ENCODE data around the gene ZER1. TPM values are rescaled to one million over a fixed set of nuclear protein-coding genes. Genes with fewer than 3 reads are reported as not detected.

The ZER1 gene
- total RNA-seq, 1 donor from 2014 or later: 8.7 TPM

- FAIRE-seq: no peak
- Histone ChIP-seq H3K36me3 (ENCODE audit: control insufficient read depth, insufficient read depth, low read length) (peaks cover 6% of the 10 kb centered on the region), H3K27me3 (ENCODE audit: control insufficient read depth, insufficient read depth, low read length) (no peaks in the 10 kb centered on the region), H3K4me3 (ENCODE audit: low read depth, low read length) (no peak overlapping the region)
- no peak for TF ChIP-seq CTCF (IDR thresholded peaks at IDR 0.05; ENCODE audit: insufficient read depth, low read length, severe bottlenecking)
- DNase-seq (ENCODE audit: low read depth): no peak
These were observed 50.2 kb downstream of the ZER1 start for GRCh38 chr9:128721487-128722010.

GRCh38 chr9:128720841-128721486 is 50.8 kb downstream of the ZER1 start:
- no peak for FAIRE-seq
- no peak for DNase-seq (ENCODE audit: low read depth)
- Histone ChIP-seq H3K4me3 (ENCODE audit: low read depth, low read length) (no peak overlapping the region), H3K36me3 (ENCODE audit: control insufficient read depth, insufficient read depth, low read length) (peaks cover 6% of the 10 kb centered on the region), H3K27me3 (ENCODE audit: control insufficient read depth, insufficient read depth, low read length) (no peaks in the 10 kb centered on the region)
- no peak for TF ChIP-seq CTCF (IDR thresholded peaks at IDR 0.05; ENCODE audit: insufficient read depth, low read length, severe bottlenecking)

- H3K36me3 ChIP-seq (ENCODE audit: control insufficient read depth, insufficient read depth, low read length): peaks cover 6% of the 10 kb centered on the region
- H3K27me3 ChIP-seq (ENCODE audit: control insufficient read depth, insufficient read depth, low read length): no peaks in the 10 kb centered on the region
- no peak for DNase-seq (ENCODE audit: low read depth)
- TF ChIP-seq CTCF (IDR thresholded peaks at IDR 0.05; ENCODE audit: insufficient read depth, low read length, severe bottlenecking): no peak
- FAIRE-seq: no peak
- no peak overlapping the region for H3K4me3 ChIP-seq (ENCODE audit: low read depth, low read length)
These were observed 51.7 kb downstream of the ZER1 start for GRCh38 chr9:128719919-128720605.

GRCh38 chr9:128718475-128718874 is 53.3 kb downstream of the ZER1 start:
- Histone ChIP-seq H3K27me3 (ENCODE audit: control insufficient read depth, insufficient read depth, low read length) (no peaks in the 10 kb centered on the region), H3K4me3 (ENCODE audit: low read depth, low read length) (no peak overlapping the region), H3K36me3 (ENCODE audit: control insufficient read depth, insufficient read depth, low read length) (peaks cover 6% of the 10 kb centered on the region)
- DNase-seq (ENCODE audit: low read depth) (no peak), FAIRE-seq (no peak)
- no peak for TF ChIP-seq CTCF (IDR thresholded peaks at IDR 0.05; ENCODE audit: insufficient read depth, low read length, severe bottlenecking)

GRCh38 chr9:128718047-128718446 is 53.7 kb downstream of the ZER1 start:
- TF ChIP-seq CTCF (IDR thresholded peaks at IDR 0.05; ENCODE audit: insufficient read depth, low read length, severe bottlenecking): no peak
- peaks cover 6% of the 10 kb centered on the region for H3K36me3 ChIP-seq (ENCODE audit: control insufficient read depth, insufficient read depth, low read length)
- H3K4me3 ChIP-seq (ENCODE audit: low read depth, low read length): no peak overlapping the region
- no peak for FAIRE-seq
- DNase-seq (ENCODE audit: low read depth): no peak
- H3K27me3 ChIP-seq (ENCODE audit: control insufficient read depth, insufficient read depth, low read length): no peaks in the 10 kb centered on the region

All from bronchial epithelial cell (primary cell).